Epithelial cell of esophagus (primary cell): ENCODE measurements around the gene PLA2G4F.

Source experiments
- DNase-seq: peaks from one replicate; pipeline ENCODE4 v3.0.0; 2010; ENCODE audit warnings: low read depth
- H3K4me3 ChIP-seq: 2 replicates; pipeline ENCODE4 v1.5.1; 2011; ENCODE audit warnings: mild to moderate bottlenecking, low read length, control low read depth
- TF ChIP-seq, protein P1 (sequence below): IDR thresholded peaks from 2 replicates; pipeline ENCODE4 v1.5.1; 2011; ENCODE audit warnings: low read depth, mild to moderate bottlenecking, low read length, control low read depth, inconsistent platforms; ENCODE audit not compliant: insufficient read depth; ENCODE audit errors: missing control alignments

Gene PLA2G4F

DNA sequence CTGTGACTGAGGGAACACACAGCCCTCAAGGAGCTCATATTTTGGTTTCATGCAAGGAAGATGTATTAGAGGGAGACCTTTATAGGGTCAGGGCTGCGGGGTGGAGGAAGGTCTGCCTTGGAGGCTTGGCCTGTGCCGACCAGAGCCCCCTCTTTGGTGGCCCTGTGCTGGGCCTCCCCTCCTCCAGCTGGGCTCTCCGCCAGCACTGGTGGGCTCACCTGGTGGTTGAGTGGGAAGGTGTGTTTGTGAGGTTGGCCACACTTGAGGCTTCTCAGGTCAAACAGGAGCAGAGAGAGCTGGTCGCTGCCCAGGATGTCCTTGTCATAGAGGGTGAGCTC, 2.6 kb downstream of the PLA2G4F start:
- no peak overlapping the region for H3K4me3 ChIP-seq
- TF ChIP-seq, protein P1, sequence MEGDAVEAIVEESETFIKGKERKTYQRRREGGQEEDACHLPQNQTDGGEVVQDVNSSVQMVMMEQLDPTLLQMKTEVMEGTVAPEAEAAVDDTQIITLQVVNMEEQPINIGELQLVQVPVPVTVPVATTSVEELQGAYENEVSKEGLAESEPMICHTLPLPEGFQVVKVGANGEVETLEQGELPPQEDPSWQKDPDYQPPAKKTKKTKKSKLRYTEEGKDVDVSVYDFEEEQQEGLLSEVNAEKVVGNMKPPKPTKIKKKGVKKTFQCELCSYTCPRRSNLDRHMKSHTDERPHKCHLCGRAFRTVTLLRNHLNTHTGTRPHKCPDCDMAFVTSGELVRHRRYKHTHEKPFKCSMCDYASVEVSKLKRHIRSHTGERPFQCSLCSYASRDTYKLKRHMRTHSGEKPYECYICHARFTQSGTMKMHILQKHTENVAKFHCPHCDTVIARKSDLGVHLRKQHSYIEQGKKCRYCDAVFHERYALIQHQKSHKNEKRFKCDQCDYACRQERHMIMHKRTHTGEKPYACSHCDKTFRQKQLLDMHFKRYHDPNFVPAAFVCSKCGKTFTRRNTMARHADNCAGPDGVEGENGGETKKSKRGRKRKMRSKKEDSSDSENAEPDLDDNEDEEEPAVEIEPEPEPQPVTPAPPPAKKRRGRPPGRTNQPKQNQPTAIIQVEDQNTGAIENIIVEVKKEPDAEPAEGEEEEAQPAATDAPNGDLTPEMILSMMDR: no peak
- DNase-seq: no peak

DNA sequence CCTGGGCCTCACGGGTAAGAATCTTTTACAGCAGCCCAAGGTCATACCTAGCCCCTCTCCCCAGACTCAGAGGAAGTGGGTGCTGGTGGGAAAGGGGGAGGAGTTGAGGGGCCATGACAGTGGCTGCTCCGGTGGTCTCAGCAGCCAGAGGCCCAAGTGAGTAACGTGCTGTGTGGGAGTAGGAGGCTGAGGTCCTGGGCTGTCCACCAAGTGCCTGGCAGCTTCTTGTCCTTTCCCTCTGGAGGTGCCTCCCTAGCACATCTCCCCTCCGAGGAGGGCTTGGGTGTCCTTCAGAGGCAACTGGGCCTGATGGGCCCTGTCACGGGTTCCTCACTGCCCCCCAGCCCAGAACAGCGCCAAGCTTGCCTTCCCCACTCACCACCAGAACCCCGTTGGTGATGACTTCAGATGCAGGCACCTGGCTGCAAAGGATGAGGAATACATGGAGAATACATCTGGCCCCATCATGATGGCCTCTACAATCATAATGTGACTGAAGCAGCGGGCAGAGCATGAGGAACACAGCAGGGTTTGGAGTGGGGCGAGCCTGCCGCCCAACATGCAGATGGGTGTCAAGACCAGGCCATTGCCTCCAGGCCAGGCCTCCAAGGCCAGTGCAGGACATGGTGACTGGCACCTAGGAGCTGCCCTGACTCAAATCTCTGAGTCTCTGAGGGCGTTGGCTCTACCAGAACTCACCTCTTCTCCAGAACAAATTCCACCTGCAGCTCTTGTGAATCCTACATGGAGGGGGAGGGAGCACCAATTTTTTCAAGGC, 3.3 kb downstream of the PLA2G4F start:
- H3K4me3 ChIP-seq: no peak overlapping the region
- no peak for DNase-seq
- TF ChIP-seq, protein P1: no peak

DNA sequence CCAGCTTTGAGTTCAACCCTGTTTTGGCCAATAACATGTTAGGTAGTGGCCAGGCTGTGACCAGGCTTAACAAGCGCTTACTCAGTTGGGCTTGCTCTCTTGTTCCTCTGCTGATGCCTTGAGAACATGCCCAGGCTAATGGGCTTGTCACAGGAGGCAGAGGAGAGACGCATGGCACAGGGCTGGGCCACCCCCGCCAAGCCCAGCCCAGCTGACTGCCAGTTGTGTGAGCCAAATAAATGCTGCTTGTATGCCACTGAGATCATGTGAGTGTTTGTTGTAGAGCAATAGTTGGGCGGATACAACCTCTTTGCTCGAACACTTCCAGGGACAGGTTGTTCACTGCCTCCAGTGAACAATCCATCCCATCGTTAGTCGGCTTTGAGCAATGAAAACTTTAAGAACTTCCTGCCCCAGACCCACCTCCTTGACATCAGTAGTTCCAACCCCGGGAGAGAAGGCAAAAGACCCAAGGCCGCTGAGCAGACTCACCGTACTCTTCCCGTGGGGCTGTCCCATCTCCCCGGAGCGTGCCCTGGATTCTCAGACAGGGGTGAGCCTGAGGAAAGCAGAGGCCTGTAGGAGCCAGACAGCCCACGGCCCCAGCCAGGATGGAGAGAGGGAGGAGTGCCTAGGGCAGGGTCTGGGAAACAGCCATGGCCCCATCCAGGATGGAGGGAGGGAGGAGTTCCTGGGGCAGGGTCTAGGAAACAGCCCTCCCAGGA, 4.1 kb downstream of the PLA2G4F start:
- TF ChIP-seq, protein P1: no peak
- no peak overlapping the region for H3K4me3 ChIP-seq
- DNase-seq: peak; percentile 67

DNA sequence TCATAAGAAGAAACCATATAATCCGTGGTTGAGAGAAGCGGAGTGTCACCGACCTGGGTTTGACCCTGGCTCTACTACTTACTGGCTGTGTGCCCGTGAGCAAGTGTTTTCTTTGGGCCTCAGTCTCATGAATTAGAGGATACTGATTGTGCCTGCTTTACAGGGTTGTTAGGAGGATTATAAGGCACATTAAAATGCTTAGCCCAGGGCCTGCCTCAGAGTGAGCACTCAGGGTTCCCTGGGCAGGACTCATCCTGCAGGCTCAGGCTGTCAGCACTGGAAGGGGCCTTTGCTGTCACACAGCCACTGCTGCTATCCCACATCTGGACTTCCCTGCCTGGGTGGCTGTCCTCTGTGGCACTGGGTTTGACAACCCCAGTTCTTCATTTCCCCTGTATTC, 4.7 kb downstream of the PLA2G4F start:
- TF ChIP-seq, protein P1: no peak
- no peak overlapping the region for H3K4me3 ChIP-seq
- no peak for DNase-seq

DNA sequence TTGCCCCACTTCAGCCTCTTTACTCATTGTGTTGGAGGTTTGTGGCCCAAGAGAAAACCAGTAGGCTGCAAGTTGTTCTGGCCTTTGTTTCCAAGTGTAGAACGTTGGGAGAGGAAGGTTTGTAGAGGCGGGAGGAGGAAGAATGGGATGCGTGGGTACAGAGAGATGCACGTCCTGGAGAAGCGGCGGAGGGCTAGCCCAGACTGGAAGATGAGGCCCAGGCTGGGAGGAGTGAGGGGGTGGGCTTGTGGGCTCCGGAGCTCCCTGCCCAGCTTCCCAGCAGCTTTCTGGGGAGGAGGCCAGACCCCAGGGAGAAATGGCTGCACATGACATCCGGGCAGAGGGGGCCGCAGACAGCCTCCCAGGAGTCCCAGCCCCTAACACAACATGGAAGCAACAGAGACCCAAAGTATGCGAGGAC, 5.3 kb downstream of the PLA2G4F start:
- DNase-seq: no peak
- TF ChIP-seq, protein P1: no peak
- H3K4me3 ChIP-seq: no peak overlapping the region

DNA sequence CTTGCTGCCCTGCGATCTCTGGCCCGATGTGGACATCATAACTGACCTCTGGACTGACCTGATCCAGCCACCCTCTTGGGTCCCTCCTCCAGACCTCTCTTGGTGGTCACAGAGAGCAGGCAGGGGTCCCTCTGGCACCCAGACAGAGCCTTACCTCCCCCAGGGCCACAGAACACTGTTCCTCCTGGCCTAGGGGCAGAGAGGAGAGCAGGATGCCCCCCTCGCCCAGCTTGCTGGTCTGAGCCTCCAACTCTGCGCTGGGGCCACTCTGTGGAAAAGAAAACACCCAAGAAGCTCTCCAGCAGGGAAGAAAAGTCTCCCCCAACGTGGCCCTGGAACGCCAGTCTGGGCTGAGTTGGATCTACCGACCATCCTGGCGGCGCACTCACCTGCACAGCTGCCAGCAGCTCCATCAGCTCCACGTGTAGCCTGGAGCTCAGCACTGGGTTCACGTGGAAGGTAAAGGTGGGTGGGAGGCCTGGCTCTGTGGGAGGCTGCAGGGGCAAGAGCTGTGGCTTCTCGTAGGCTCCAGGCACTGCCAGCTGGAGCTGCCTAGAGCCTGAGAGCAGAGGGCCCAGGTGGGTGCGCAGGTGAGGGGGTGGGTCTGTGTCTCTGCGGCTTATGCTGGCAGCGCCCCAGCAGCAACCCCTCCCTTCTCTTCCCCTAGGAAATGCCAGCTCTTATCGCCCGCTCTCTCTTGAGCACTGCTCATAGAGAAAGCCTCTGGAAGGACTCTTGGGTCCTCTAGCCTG, 6.0 kb downstream of the PLA2G4F start:
- DNase-seq: no peak
- no peak overlapping the region for H3K4me3 ChIP-seq
- TF ChIP-seq, protein P1: no peak
